Nephron (organoid): ENCODE results near the gene TRIM46.
A peak's percentile ranks its signal among the peaks of the same experiment; 100 is the strongest.

Experiments
- H3K27ac Mint-ChIP-seq, 3 experiments: 2 replicates each; pipeline ENCODE4 v1.8.0; 2020; ENCODE audit warnings: mixed read lengths in 3 of 3, mild to moderate bottlenecking in 2 of 3, moderate library complexity in 1 of 3
- H3K27me3 Mint-ChIP-seq: 2 replicates; pipeline ENCODE4 v1.8.0; 2021; ENCODE audit warnings: low read depth, mild to moderate bottlenecking, moderate library complexity, mixed read lengths
- H3K36me3 Mint-ChIP-seq: 2 replicates; pipeline ENCODE4 v1.8.0; 2020; ENCODE audit warnings: low read depth, mixed read lengths
- H3K4me1 Mint-ChIP-seq: 2 replicates; pipeline ENCODE4 v1.8.0; 2020; ENCODE audit warnings: mixed read lengths
- H3K4me3 Mint-ChIP-seq, 3 experiments: 2 replicates each; pipeline ENCODE4 v1.8.0; 2020; ENCODE audit warnings: mild to moderate bottlenecking in 3 of 3, mixed read lengths in 3 of 3, moderate library complexity in 2 of 3
- H3K9me3 Mint-ChIP-seq: 2 replicates; pipeline ENCODE4 v1.8.0; 2020; ENCODE audit warnings: mixed read lengths
- CTCF ChIP-seq, 3 experiments: fragments of 200-600 bp; sonication (generic); IDR thresholded peaks; one replicate each; pipeline ENCODE4 v1.5.0; 2021; ENCODE audit warnings: antibody characterized with exemption in 3 of 3; ENCODE audit not compliant: unreplicated experiment in 3 of 3

The TRIM46 gene

GRCh38 chr1:155173478-155174323, at the start of gene TRIM46:
TRIM46 (plus strand) TSS chr1:155173849; CDS start chr1:155173967, 118 bp downstream.
- H3K36me3 Mint-ChIP-seq = peaks cover 18% of the 10 kb centered on the region
- TF ChIP-seq CTCF (IDR thresholded peaks at IDR 0.05; ENCODE audit: unreplicated experiment in 3 of 3) = no peak

GRCh38 chr1:155124503-155125463, 48.9 kb upstream of the TRIM46 start:
- no peaks in the 10 kb centered on the region for H3K9me3 Mint-ChIP-seq
- peaks cover 63% of the 10 kb centered on the region for H3K27me3 Mint-ChIP-seq
- H3K4me1 Mint-ChIP-seq = peaks cover 41% of the 10 kb centered on the region
- no peaks in the 10 kb centered on the region for H3K36me3 Mint-ChIP-seq
- H3K4me3 Mint-ChIP-seq = peak overlapping the region; percentile 59 to 80 (median 74)
- H3K27ac Mint-ChIP-seq = peak overlapping the region in 2 of 3 experiments; percentile 35 to 74
- no peak for TF ChIP-seq CTCF (IDR thresholded peaks at IDR 0.05; ENCODE audit: unreplicated experiment in 3 of 3)

More at GRCh38 chr1:155173478-155174323, at the start of gene TRIM46:
- no peaks in the 10 kb centered on the region for H3K9me3 Mint-ChIP-seq
- H3K27ac Mint-ChIP-seq = peak within 1 kb of the TSS; percentile 93 to 98 (median 97)
- peaks cover 25% of the 10 kb centered on the region for H3K4me1 Mint-ChIP-seq
- H3K27me3 Mint-ChIP-seq = peaks cover 13% of the 10 kb centered on the region
- H3K4me3 Mint-ChIP-seq = peak within 1 kb of the TSS; percentile 91 to 98 (median 97)

GRCh38 chr1:155125511-155125945, 48.1 kb upstream of the TRIM46 start:
- H3K36me3 Mint-ChIP-seq = peaks cover 2% of the 10 kb centered on the region
- peaks cover 47% of the 10 kb centered on the region for H3K4me1 Mint-ChIP-seq
- H3K9me3 Mint-ChIP-seq = no peaks in the 10 kb centered on the region
- peak overlapping the region in 2 of 3 experiments; percentile 67 to 74 for H3K27ac Mint-ChIP-seq
- H3K4me3 Mint-ChIP-seq = peak overlapping the region; percentile 74 to 83 (median 80)
- peaks cover 66% of the 10 kb centered on the region for H3K27me3 Mint-ChIP-seq
- TF ChIP-seq CTCF (IDR thresholded peaks at IDR 0.05; ENCODE audit: unreplicated experiment in 3 of 3) = no peak

- Mint-ChIP-seq H3K36me3 (peaks cover 8% of the 10 kb centered on the region), H3K4me1 (peaks cover 52% of the 10 kb centered on the region), H3K4me3 (peak overlapping the region; percentile 84 to 93 (median 86)), H3K9me3 (no peaks in the 10 kb centered on the region), H3K27ac (peak overlapping the region in 2 of 3 experiments; percentile 67 to 90), H3K27me3 (peaks cover 66% of the 10 kb centered on the region)
- no peak for TF ChIP-seq CTCF (IDR thresholded peaks at IDR 0.05; ENCODE audit: unreplicated experiment in 3 of 3)
Measured at GRCh38 chr1:155125946-155126555, 47.6 kb upstream of the TRIM46 start.

- peak overlapping the region; percentile 84 to 93 (median 86) for H3K4me3 Mint-ChIP-seq
- peaks cover 12% of the 10 kb centered on the region for H3K36me3 Mint-ChIP-seq
- H3K27ac Mint-ChIP-seq = peak overlapping the region; percentile 63 to 90 (median 73)
- H3K9me3 Mint-ChIP-seq = no peaks in the 10 kb centered on the region
- peaks cover 62% of the 10 kb centered on the region for H3K27me3 Mint-ChIP-seq
- no peak for TF ChIP-seq CTCF (IDR thresholded peaks at IDR 0.05; ENCODE audit: unreplicated experiment in 3 of 3)
- peaks cover 58% of the 10 kb centered on the region for H3K4me1 Mint-ChIP-seq
Measured at GRCh38 chr1:155126556-155127104, 47.0 kb upstream of the TRIM46 start.
